ENCODE measurements around the gene GZMM.

- TF ChIP-seq EZH2 (IDR thresholded peaks at IDR 0.05; ENCODE audit: low read length, unreplicated experiment) (no peak), CTCF (conservative IDR thresholded peaks at IDR 0.05; ENCODE audit: low read depth, low read length) (no peak)
Observed at GRCh38 chr19:558770-559439, 15.1 kb downstream of the GZMM start.

Data from PC-3 (cell line).